ENCODE measurements around the gene PCDHA3. TPM values are rescaled to one million over a fixed set of nuclear protein-coding genes. Genes with fewer than 3 reads are reported as not detected.
"Not testable (repeated sequence)": the region's sequence is repeated elsewhere in the genome, so short reads cannot be mapped to it uniquely, and the experiment has no call there.

PCDHA3 gene
- total RNA-seq, 1 donor: not detected

DNA sequence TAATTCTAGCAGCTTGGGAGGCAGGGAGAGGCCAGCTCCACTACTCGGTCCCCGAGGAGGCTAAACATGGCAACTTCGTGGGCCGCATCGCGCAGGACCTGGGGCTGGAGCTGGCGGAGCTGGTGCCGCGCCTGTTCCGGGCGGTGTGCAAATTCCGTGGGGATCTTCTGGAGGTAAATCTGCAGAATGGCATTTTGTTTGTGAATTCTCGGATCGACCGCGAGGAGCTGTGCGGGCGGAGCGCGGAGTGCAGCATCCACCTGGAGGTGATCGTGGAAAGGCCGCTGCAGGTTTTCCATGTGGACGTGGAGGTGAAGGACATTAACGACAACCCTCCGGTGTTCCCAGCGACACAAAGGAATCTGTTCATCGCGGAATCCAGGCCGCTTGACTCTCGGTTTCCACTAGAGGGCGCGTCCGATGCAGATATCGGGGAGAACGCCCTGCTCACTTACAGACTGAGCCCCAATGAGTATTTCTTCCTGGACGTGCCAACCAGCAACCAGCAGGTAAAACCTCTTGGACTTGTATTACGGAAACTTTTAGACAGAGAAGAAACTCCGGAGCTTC is 33.7 kb downstream of the PCDHA3 start:
- H3K27me3 ChIP-seq (ENCODE audit: insufficient read depth, low read length): peaks cover 40% of the 10 kb centered on the region
- H3K4me1 ChIP-seq (ENCODE audit: insufficient read depth, low read length); H3K4me3 ChIP-seq (ENCODE audit: low read length): not testable (repeated sequence)
- peaks cover 18% of the 10 kb centered on the region for H3K9me3 ChIP-seq (ENCODE audit: low read depth, low read length)

DNA sequence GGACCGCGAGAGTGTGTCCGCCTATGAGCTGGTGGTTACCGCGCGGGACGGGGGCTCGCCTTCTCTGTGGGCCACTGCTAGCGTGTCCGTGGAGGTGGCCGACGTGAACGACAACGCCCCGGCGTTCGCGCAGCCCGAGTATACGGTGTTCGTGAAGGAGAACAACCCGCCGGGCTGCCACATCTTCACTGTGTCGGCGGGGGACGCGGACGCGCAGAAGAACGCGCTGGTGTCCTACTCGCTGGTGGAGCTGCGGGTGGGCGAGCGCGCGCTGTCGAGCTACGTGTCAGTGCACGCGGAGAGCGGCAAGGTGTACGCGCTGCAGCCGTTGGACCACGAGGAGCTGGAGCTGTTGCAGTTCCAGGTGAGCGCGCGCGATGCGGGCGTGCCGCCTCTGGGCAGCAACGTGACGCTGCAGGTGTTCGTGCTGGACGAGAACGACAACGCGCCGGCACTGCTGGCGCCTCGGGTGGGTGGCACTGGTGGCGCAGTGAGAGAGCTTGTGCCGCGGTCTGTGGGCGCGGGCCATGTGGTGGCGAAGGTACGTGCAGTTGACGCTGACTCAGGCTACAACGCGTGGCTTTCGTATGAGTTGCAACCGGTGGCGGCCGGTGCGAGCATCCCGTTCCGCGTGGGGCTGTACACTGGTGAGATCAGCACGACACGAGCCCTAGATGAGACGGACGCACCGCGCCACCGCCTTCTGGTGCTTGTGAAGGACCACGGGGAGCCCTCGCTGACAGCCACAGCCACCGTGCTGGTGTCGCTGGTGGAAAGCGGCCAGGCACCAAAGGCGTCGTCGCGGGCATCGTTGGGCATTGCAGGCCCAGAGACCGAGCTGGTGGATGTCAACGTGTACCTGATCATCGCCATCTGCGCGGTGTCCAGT is 35.0 kb downstream of the PCDHA3 start:
- H3K9me3 ChIP-seq (ENCODE audit: low read depth, low read length): peaks cover 23% of the 10 kb centered on the region
- H3K27me3 ChIP-seq (ENCODE audit: insufficient read depth, low read length): peaks cover 44% of the 10 kb centered on the region
- H3K4me3 ChIP-seq (ENCODE audit: low read length): no peak overlapping the region
- no peaks in the 10 kb centered on the region for H3K4me1 ChIP-seq (ENCODE audit: insufficient read depth, low read length)

DNA sequence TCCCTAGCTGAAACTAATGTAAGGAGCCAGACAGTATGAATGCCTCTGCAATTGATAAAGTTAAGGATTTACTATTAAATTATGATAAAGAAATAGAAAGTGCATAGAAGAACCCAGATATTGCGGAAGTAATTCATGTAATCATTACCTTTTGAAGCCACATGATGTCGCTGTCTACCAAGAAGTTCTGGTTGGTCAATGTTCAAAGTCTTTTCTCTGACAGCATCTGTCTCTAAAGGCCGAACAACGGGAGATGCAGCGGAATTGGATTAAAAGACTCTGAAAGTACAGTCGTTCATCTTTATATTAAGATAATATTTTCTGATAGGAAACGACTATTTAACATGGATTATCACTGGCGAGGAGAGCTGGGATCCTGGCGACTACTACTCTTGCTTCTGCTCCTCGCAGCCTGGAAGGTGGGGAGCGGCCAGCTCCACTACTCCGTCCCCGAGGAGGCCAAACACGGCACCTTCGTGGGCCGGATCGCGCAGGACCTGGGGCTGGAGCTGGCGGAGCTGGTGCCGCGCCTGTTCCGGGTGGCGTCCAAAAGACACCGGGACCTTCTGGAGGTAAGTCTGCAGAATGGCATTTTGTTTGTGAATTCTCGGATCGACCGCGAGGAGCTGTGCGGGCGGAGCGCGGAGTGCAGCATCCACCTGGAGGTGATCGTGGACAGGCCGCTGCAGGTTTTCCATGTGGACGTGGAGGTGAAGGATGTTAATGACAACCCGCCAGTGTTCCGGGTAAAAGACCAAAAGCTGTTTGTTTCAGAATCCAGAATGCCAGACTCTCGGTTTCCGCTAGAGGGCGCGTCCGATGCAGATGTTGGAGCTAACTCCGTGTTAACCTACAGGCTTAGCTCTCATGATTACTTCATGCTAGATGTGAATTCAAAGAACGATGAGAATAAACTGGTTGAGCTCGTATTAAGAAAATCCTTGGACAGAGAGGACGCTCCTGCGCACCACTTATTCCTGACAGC is 40.4 kb downstream of the PCDHA3 start, which contains the start of gene PCDHA8:
TSS of gene PCDHA8 (plus strand) at position 210 of the 985 bp plus-strand sequence. CDS start at position 345, 135 bp downstream.
- Histone ChIP-seq H3K4me1 (ENCODE audit: insufficient read depth, low read length) (no peaks in the 10 kb centered on the region), H3K9me3 (ENCODE audit: low read depth, low read length) (peaks cover 5% of the 10 kb centered on the region), H3K27me3 (ENCODE audit: insufficient read depth, low read length) (peaks cover 14% of the 10 kb centered on the region), H3K4me3 (ENCODE audit: low read length) (no peak within 1 kb of the TSS)

DNA sequence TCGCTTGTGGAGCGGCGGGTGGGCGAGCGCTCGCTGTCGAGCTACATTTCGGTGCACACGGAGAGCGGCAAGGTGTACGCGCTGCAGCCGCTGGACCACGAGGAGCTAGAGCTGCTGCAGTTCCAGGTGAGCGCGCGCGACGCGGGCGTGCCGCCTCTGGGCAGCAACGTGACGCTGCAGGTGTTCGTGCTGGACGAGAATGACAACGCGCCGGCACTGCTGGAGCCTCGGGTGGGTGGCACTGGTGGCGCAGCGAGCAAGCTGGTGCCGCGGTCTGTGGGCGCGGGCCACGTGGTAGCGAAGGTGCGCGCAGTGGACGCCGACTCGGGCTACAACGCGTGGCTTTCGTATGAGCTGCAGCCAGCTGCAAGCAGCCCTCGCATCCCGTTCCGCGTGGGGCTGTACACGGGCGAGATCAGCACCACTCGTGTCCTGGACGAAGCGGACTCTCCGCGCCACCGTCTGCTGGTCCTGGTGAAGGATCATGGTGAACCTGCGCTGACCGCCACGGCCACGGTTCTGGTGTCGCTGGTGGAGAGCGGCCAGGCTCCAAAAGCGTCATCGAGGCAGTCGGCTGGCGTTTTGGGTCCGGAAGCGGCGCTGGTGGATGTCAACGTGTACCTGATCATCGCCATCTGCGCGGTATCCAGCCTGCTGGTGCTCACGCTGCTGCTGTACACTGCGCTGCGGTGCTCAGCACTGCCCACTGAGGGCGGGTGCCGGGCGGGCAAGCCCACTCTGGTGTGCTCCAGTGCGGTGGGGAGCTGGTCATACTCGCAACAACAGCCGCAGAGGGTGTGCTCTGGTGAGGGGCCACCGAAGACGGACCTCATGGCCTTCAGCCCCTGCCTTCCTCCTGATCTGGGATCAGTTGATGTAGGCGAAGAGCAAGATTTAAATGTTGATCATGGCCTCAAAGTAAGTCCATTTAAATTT is 42.2 kb downstream of the PCDHA3 start:
- Histone ChIP-seq H3K4me3 (ENCODE audit: low read length) (no peak overlapping the region), H3K9me3 (ENCODE audit: low read depth, low read length) (peaks cover 11% of the 10 kb centered on the region), H3K4me1 (ENCODE audit: insufficient read depth, low read length) (no peaks in the 10 kb centered on the region), H3K27me3 (ENCODE audit: insufficient read depth, low read length) (peaks cover 12% of the 10 kb centered on the region)

DNA sequence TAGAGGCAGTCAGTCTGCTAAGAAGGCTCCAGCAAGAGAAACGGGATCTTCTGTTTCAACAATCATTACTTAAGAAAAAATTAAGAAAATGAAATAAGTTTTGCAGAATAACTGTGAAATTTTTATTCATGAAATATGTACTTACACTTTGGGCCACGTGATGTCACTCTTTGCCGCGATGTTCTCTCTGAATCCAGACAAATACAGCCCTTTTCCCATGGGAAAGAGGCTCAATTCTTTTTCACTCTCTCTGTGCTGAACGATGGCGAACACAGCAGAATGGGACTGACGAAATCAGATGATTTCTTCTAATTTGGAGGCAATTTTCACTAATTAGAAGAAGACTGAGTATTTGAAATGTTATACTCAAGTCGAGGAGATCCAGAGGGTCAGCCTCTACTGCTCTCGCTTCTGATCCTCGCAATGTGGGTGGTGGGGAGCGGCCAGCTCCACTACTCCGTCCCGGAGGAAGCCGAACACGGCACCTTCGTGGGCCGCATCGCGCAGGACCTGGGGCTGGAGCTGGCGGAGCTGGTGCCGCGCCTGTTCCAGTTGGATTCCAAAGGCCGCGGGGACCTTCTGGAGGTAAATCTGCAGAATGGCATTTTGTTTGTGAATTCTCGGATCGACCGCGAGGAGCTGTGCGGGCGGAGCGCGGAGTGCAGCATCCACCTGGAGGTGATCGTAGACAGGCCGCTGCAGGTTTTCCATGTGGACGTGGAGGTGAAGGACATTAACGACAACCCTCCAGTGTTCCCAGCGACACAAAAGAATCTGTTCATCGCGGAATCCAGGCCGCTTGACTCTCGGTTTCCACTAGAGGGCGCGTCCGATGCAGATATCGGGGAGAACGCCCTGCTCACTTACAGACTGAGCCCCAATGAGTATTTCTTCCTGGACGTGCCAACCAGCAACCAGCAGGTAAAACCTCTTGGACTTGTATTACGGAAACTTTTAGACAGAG is 47.6 kb downstream of the PCDHA3 start, which contains the start of gene PCDHA9:
TSS of gene PCDHA9 (plus strand) at position 244 of the 964 bp plus-strand sequence. CDS start at position 358, 114 bp downstream.
- H3K9me3 ChIP-seq (ENCODE audit: low read depth, low read length); H3K27me3 ChIP-seq (ENCODE audit: insufficient read depth, low read length); H3K4me1 ChIP-seq (ENCODE audit: insufficient read depth, low read length); H3K4me3 ChIP-seq (ENCODE audit: low read length): not testable (repeated sequence)

DNA sequence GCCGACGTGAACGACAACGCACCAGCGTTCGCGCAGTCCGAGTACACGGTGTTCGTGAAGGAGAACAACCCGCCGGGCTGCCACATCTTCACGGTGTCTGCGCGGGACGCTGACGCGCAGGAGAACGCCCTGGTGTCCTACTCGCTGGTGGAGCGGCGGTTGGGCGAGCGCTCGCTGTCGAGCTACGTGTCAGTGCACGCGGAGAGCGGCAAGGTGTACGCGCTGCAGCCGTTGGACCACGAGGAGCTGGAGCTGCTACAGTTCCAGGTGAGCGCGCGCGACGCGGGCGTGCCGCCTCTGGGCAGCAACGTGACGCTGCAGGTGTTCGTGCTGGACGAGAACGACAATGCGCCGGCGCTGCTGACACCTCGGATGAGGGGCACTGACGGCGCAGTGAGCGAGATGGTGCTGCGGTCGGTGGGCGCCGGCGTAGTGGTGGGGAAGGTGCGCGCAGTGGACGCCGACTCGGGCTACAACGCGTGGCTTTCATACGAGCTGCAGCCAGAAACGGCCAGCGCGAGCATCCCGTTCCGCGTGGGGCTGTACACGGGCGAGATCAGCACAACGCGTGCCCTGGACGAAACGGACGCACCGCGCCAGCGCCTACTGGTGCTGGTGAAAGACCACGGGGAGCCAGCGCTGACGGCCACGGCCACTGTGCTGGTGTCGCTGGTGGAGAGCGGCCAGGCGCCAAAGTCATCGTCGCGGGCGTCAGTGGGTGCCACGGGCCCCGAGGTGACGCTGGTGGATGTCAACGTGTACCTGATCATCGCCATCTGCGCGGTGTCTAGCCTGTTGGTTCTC is 49.2 kb downstream of the PCDHA3 start:
- not testable (repeated sequence) for H3K4me1 ChIP-seq (ENCODE audit: insufficient read depth, low read length); H3K9me3 ChIP-seq (ENCODE audit: low read depth, low read length); H3K4me3 ChIP-seq (ENCODE audit: low read length)
- peaks cover 10% of the 10 kb centered on the region for H3K27me3 ChIP-seq (ENCODE audit: insufficient read depth, low read length)

Other genes with a start within 250 kb of the PCDHA3 start
- gene SRA1, start 243.6 kb upstream of the PCDHA3 start, total RNA-seq: 21.2 TPM
- 24.2 TPM for gene APBB3, start 236.5 kb upstream of the PCDHA3 start, total RNA-seq
- 13.1 TPM for gene SLC35A4, start 236.2 kb upstream of the PCDHA3 start, total RNA-seq
- 138 TPM for gene CD14, start 167.9 kb upstream of the PCDHA3 start, total RNA-seq
- 13.7 TPM for gene TMCO6, start 161.6 kb upstream of the PCDHA3 start, total RNA-seq
- 43.2 TPM for gene NDUFA2, start 153.4 kb upstream of the PCDHA3 start, total RNA-seq
- 180 TPM for gene IK, start 153.2 kb upstream of the PCDHA3 start, total RNA-seq
- 11.8 TPM for gene WDR55, start 136.2 kb upstream of the PCDHA3 start, total RNA-seq
- gene DND1, start 127.5 kb upstream of the PCDHA3 start, total RNA-seq: 0.31 TPM
- gene HARS1, start 109.7 kb upstream of the PCDHA3 start, total RNA-seq: 26.0 TPM
- gene HARS2, start 109.6 kb upstream of the PCDHA3 start, total RNA-seq: 31.8 TPM
- 34.2 TPM for gene ZMAT2, start 100.6 kb upstream of the PCDHA3 start, total RNA-seq
- gene PCDHA1, start 14.9 kb upstream of the PCDHA3 start, total RNA-seq: not detected
- not detected for gene PCDHA2, start 6.2 kb upstream of the PCDHA3 start, total RNA-seq
- gene PCDHA4, start 6.0 kb downstream of the PCDHA3 start, total RNA-seq: not detected
- gene PCDHA5, start 20.6 kb downstream of the PCDHA3 start, total RNA-seq: under 0.01 TPM
- not detected for gene PCDHA6, start 26.9 kb downstream of the PCDHA3 start, total RNA-seq
- gene PCDHA7, start 33.2 kb downstream of the PCDHA3 start, total RNA-seq: not detected
- not detected for gene PCDHA8, start 40.1 kb downstream of the PCDHA3 start, total RNA-seq
- not detected for gene PCDHA9, start 47.3 kb downstream of the PCDHA3 start, total RNA-seq
- gene PCDHA10, start 54.8 kb downstream of the PCDHA3 start, total RNA-seq: not detected
- gene PCDHA11, start 67.9 kb downstream of the PCDHA3 start, total RNA-seq: 0.10 TPM
- not detected for gene PCDHA12, start 74.3 kb downstream of the PCDHA3 start, total RNA-seq
- not detected for gene PCDHA13, start 81.1 kb downstream of the PCDHA3 start, total RNA-seq
- not detected for gene PCDHAC1, start 125.2 kb downstream of the PCDHA3 start, total RNA-seq
- gene PCDHAC2, start 165.4 kb downstream of the PCDHA3 start, total RNA-seq: not detected